OCI-M2 (cell line): ENCODE measurements around the gene UNC119B.

Experiments used
- DNase-seq: peaks from one replicate; lab custom pipeline; 2025; ENCODE audit not compliant: unreplicated experiment; lab: John Stamatoyannopoulos, UW

UNC119B gene

GRCh38 chr12:120739031-120739762, 28.9 kb downstream of the UNC119B start:
- DNase-seq: no peak

- DNase-seq: no peak
Measured at GRCh38 chr12:120739821-120740613, 29.8 kb downstream of the UNC119B start.

DNA sequence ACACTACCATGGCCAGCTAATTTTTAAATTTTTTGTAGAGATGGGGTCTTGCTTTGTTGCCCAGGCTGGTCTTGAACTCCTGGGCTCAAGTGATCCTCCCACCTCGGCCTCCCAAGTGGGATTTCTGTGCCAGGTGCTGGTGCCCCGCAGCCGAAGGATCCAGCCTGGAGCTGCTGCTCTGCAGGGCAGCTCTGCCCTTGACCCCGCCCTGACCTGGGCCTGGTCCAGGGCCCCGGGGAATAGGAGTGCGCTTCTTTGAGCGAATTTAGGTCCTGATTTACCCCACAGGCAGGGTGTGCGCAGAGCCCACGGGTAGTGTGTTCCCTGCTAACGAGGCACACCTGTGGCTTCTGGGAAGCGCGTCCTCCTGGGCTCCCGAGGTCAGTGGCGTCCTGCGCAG, 30.6 kb downstream of the UNC119B start:
- no peak for DNase-seq

DNA sequence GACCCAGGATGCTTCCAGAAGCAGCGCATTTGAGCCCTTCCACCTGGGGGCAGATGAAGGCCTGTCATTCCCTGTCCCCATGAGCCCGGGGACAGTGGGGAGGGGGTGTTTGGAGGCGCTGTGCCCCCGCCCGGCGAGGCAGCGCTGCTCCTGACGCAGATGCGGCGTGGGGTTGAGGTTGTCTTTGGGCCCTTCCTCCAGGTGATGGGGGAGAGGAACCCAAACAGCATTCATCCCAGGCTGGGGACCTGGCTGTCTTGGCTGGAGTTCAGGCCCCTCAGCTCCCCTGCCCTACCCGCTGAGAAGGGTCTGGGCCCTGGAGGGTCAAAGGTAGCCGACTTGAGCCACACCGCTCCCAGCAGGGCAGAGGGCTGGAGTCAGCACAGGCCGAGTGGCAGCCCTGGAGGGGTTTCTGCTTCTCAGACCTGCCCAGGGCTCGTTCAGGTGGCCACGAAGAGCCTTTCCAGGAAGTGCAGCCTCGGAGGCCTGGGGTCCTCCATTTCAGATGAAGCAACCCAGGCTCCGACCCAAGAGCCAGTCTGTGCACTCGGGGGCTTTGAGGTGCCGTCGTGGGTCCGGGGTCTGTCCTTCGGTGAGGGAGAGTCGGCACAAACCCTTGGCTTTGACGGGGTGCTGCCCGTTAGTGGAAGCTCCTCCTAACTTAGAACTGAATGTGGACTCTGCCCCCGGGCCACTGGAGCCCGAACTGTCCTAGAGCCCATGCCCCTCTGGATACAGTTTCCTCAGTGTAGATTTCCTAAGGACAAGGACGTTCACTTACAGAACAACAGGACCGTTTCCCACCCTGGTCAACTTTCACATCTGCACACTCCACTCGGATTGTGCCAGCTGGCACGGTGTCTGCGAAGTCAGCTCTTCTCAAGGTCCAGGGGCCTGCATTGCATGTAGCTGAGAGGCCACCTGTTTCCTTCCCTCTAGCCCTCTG, 31.5 kb downstream of the UNC119B start:
- DNase-seq: no peak

- DNase-seq: no peak
Measured at GRCh38 chr12:120744922-120745493, 34.8 kb downstream of the UNC119B start.

DNA sequence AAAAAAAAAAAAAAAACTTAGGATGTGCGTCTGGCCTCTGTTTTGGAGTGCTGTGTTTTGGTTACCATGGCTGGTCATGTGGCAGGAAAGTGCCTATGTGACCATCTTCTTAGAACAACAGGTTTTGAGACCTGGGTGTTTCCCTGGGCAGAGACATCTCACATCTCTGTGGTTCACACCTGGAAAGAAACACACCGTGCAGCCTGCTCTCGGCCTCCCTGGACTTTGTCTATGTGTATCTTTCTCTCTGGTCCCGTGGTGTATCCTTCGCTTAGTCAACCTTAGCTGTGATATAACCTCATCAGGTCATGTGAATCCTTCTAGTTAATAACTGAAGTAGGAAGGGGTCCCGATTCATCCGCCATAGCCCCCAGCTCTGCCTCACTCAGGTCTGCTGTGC, 38.0 kb downstream of the UNC119B start:
- DNase-seq: no peak

DNA sequence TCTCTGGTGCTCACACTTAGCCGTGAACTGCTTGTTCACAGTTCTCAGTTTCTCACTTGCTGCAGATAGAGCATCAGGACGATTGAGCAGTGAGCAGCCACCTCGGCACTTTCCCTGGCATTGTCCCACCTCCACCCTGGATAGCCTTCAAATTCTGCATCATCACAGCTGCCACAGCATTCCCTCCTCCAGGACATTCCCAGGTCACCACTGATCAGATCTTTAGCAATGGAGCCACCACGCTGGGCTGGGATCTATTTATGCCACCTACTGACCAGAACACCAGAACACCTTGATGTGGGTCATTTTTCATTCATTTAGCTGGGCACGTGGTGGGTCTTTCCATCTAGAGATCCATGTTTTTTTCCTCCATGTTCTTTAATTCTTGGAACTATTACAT, 39.0 kb downstream of the UNC119B start:
- no peak for DNase-seq

DNA sequence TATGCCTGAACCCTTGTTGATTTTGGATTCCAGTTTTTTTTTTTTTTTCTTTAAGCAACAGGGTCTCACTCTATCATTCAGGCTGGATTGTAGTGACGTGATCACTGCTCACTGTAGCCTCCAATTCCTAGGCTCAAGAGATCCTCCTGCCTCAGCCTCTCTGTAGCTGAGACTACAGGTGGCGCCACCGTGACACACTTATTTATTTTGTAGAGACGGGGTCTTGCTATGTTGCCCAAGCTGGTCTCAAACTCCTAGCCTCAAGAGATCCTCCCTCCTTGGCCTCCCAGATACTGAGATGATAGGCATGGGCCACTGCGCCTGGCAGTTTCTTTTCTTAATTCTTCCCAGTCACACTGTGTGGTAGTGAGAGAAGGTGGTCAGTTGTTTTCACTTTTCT, 40.5 kb downstream of the UNC119B start:
- DNase-seq: no peak

DNA sequence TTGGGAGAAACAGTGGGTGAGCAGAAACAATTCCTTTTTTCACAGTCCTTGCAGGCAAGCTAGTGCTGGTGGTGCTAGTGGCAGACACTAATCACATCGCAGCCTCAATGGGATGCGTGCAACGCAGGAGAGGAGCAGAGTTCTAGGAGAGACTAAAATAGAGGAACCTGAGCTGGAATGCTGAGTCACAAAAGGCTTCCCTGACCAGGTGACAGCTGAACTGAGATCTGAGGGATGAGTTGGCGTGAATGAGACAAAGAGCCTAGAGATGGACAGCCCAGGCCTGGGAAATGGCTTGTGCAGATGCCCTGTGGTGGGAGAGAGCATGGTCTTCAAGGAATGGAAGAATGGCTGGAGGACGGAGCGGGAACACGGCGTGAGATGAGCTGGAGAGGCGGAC, 41.1 kb downstream of the UNC119B start:
- no peak for DNase-seq

DNA sequence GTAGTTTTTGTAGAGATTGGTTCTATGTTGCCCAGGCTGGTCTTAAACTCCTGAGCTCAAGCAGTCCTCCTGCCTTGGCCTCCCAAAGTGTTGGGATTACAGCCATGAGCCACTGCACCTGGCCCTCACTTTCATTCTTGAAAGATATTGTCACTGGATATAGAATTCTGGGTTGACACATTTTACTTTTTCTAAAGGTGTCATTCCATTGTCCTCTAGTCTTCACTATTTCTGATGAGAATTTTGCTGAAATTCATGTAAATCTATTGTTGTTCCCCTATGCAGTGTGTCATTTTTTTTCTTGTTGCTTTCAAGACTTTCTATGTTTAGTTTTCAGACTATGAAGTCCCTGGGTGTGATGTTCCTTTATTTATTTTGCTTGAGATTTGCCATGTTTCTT, 44.5 kb downstream of the UNC119B start:
- DNase-seq: no peak

- DNase-seq: no peak
Measured at GRCh38 chr12:120755269-120755668, 45.0 kb downstream of the UNC119B start.

GRCh38 chr12:120757226-120757742, 47.0 kb downstream of the UNC119B start:
- no peak for DNase-seq

GRCh38 chr12:120757949-120758348, 47.7 kb downstream of the UNC119B start:
- no peak for DNase-seq

- DNase-seq: no peak
Measured at GRCh38 chr12:120758798-120759590, 48.7 kb downstream of the UNC119B start.

GRCh38 chr12:120759591-120760348, 49.5 kb downstream of the UNC119B start:
- DNase-seq: no peak

DNA sequence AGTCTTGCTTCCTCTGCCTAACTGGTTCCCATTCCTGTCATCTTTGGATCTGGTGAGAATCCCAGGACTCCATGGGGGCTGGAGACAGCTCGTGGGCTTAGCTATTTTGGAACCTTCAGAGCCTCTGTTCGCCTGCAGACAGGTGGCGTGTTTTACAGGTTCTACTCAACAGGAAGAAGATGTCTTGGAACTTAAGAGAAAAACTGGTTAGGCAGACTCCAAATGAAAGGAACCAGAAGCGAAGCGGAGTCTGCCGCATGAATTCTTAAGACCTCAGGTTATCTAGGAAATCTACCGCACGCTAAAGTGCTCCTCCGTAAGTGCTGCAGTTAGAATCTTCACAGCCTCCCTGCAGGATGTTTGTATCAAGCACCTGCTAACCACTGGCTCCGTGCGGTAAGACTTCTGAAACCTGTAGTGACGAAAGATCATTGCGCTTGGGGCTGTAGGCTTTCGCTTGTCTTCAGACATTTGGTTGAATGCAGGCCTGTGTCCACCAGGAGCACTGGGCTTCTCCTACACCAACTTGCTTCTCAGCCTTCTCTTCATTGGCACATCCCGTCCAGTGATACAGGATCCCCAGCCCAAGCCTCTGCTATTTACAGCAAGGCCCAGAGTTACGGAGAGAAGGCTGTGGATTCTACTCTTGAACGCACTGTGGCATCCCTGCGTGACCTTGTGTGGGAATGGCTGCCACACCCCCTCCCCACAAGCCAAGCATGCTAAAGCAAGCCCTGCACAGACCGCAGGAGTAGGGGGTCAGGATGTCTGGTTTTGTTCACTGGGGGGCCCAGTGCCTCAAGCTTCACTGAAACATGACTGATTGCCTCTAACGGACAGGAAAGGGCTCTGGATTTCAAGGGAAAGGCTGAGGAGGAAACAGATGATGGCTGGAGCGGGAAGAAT, 50.3 kb downstream of the UNC119B start:
- DNase-seq: no peak

GRCh38 chr12:120761519-120761934, 51.3 kb downstream of the UNC119B start:
- DNase-seq: no peak

DNA sequence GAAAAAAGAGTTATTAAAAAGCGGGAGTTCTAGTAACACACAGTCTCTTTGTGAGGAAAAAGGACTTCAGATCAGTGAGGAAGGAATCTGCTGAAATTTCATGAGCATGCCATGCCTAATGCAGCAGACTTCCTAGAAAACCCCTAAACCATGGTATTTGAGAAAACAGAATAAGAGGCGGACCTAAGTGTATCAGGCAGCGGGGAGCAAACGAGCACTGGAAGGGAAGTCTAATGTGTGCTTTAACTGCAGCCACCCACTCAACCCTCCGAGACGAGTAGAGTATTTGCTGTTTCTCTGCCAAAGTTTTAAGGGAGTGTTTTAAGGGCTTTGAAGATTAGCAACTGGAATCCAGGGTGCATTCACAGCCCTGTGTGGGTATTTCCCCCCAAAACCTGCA, 51.8 kb downstream of the UNC119B start:
- DNase-seq: no peak
